ENCODE results near the gene NPAS3. TPM values are rescaled to one million over a fixed set of nuclear protein-coding genes. Genes with fewer than 3 reads are reported as not detected.

Gene NPAS3
- total and polyA plus RNA-seq, 2 of the 8 experiments (the other 6 are each of a cell fraction or from before 2014, with no cell fraction given): 0.11 to 0.60 TPM

DNA sequence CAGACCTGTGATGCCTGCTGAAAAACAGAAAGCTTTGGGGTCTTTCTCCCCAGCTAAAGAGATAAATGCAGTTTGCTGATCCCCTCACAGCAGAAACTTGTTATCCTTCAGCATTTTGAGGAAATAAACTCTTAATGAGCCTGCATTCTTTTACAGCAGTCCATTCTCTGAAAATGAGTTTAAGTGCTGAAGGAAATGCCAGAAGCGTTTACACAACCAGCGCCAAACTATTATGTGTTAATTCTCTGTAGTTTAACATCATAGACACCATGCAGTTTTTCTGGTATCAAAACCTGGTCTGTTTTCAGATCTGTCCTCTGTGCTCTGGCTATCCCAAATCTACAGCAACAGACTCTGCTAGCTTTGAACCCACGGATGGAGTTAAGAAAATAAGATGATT lies 291.3 kb downstream of the NPAS3 start:
- no peak for FAIRE-seq
- H3K79me2 ChIP-seq (ENCODE audit: control insufficient read depth in 1 of 2, insufficient read depth in 2 of 2, low read length in 2 of 2): no peaks in the 10 kb centered on the region
- no peak overlapping the region for H3K4me2 ChIP-seq (ENCODE audit: insufficient read depth in 1 of 2, low read depth in 2 of 2, low read length in 2 of 2)
- no peak overlapping the region for H2BK20ac ChIP-seq (ENCODE audit: low read length)
- no peak overlapping the region for H3K18ac ChIP-seq (ENCODE audit: extremely low read depth, low read length)
- 0 out of 7 replicates have a peak, but pooled peaks cover 0 to 2% (median 0%) of the 10 kb centered on the region in 4 experiments for H3K4me1 ChIP-seq (replicated peaks in 1 of 4; ENCODE audit: control insufficient read depth in 3 of 4, insufficient read depth in 4 of 4, low read length in 3 of 4)
- ChIA-PET CTCF (ENCODE audit: partially characterized antibody) (no interaction called here), POLR2A (ENCODE audit: partially characterized antibody) (no interaction called here)
- no peak for TF ChIP-seq KDM5A (IDR thresholded peaks at IDR 0.05; ENCODE audit: low read length)
- TF ChIP-seq SIN3A (conservative IDR thresholded peaks at IDR 0.05 in 1 of 2, IDR thresholded peaks at IDR 0.05 in 1 of 2; ENCODE audit: low read depth in 1 of 2, low read length in 2 of 2): no peak
- TF ChIP-seq CBX8 (IDR thresholded peaks at IDR 0.05; ENCODE audit: borderline replicate concordance, low read depth, low read length): no peak
- TF ChIP-seq EZH2 (IDR thresholded peaks at IDR 0.05; ENCODE audit: low read depth, low read length, severe bottlenecking): no peak
- TF ChIP-seq ZNF274 (IDR thresholded peaks at IDR 0.05; ENCODE audit: borderline replicate concordance, extremely low read depth, low read length): no peak
- TF ChIP-seq EGR1 (IDR thresholded peaks at IDR 0.05; ENCODE audit: borderline replicate concordance, low read depth, low read length): no peak
- no peak for TF ChIP-seq CHD2 (IDR thresholded peaks at IDR 0.05; ENCODE audit: low read length)
- TF ChIP-seq RFX5 (IDR thresholded peaks at IDR 0.05; ENCODE audit: borderline replicate concordance, low read depth, low read length): no peak
- TF ChIP-seq TAF7 (optimal IDR thresholded peaks at IDR 0.05; ENCODE audit: borderline replicate concordance, low read depth, low read length): no peak
- no peak for TF ChIP-seq MAX (IDR thresholded peaks at IDR 0.05)
- H2AK5ac ChIP-seq (ENCODE audit: low read depth, low read length): no peak overlapping the region
- no peak overlapping the region for H3K14ac ChIP-seq (ENCODE audit: insufficient read length)
- H3K27ac ChIP-seq (ENCODE audit: low read depth, low read length): no peak overlapping the region
- no peak overlapping the region for H2BK15ac ChIP-seq (ENCODE audit: low read length)
- H3K4me3 ChIP-seq (ENCODE audit: extremely low read depth in 1 of 4, insufficient read depth in 2 of 4, low read depth in 3 of 4, low read length in 4 of 4): no peak overlapping the region
- H3K23ac ChIP-seq (ENCODE audit: insufficient read length): no peak overlapping the region
- H2BK12ac ChIP-seq (ENCODE audit: low read depth, low read length): no peak overlapping the region
- DNase-seq (ENCODE audit: low read depth in 1 of 2, low spot score in 2 of 2): no peak
- no peak overlapping the region for H4K91ac ChIP-seq (replicated peaks; ENCODE audit: insufficient read length, low read length)
- H3K27me3 ChIP-seq (replicated peaks in 1 of 4; ENCODE audit: control insufficient read depth in 3 of 4, extremely low read depth in 1 of 4, insufficient read depth in 3 of 4, low read length in 3 of 4): no peaks in the 10 kb centered on the region
- no peaks in the 10 kb centered on the region for H3K9me3 ChIP-seq (ENCODE audit: insufficient read depth in 2 of 2, low read depth in 1 of 2, low read length in 1 of 2)
- H3K4ac ChIP-seq (replicated peaks; ENCODE audit: insufficient read length, low read depth, low read length): no peak overlapping the region
- no peak overlapping the region for H2BK120ac ChIP-seq (replicated peaks; ENCODE audit: low read depth, low read length)
- H3K23me2 ChIP-seq (ENCODE audit: low read depth, low read length): no peaks in the 10 kb centered on the region
- H2AFZ ChIP-seq (ENCODE audit: low read length): 0 out of 2 replicates have a peak overlapping the region, but pooled peaks have one; percentile 50
- no peaks in the 10 kb centered on the region for H3K79me1 ChIP-seq (ENCODE audit: low read depth, low read length)
- no peak overlapping the region for H2BK5ac ChIP-seq (ENCODE audit: low read depth, low read length)
- H3K9ac ChIP-seq (replicated peaks in 1 of 4; ENCODE audit: extremely low read depth in 1 of 4, low read depth in 3 of 4, low read length in 3 of 4): no peak overlapping the region
- no peaks in the 10 kb centered on the region for H3K36me3 ChIP-seq (ENCODE audit: control insufficient read depth in 2 of 4, insufficient read depth in 4 of 4, low read length in 3 of 4)
- no peak overlapping the region for H4K8ac ChIP-seq (ENCODE audit: extremely low read depth, insufficient read depth, low read length)
- WGBS, 2 experiments (ENCODE audit: extremely low coverage in 1 of 2, insufficient coverage in 1 of 2, insufficient read length in 1 of 2, insufficient replicate concordance in 2 of 2, low coverage in 1 of 2, low lambda C conversion rate in 2 of 2, missing lambda C conversion rate in 1 of 2): 68% methylated on average over 3 of the region's 3 CpGs; no CpG with 5 or more reads in 1 of the 2 experiments
- H4K5ac ChIP-seq (ENCODE audit: insufficient read length, low read depth, low read length): no peak overlapping the region
- H4K20me1 ChIP-seq (replicated peaks in 1 of 2; ENCODE audit: control insufficient read depth in 1 of 2, insufficient read depth in 2 of 2, low read length in 2 of 2): no peaks in the 10 kb centered on the region
- no peak overlapping the region for H3K56ac ChIP-seq (replicated peaks; ENCODE audit: insufficient read length, low read depth, low read length)

All from H1 (cell line).